Tibial nerve (tissue), 4 donors: Measurements from ENCODE around the gene ADGRG2. TPM values are rescaled to one million over a fixed set of nuclear protein-coding genes. Genes with fewer than 3 reads are reported as not detected.

Experiments used
- DNase-seq, 2 donors: peaks; one replicate each; pipeline ENCODE4 v3.0.0-alpha.2; 2019; ENCODE audit warnings: low spot score in 2 of 2
- H3K27ac ChIP-seq, 4 donors: fragments of 200-600 bp; sonication (generic) in 3 of 4; one replicate each; pipeline ENCODE4 v1.5.1; 2017 to 2019; ENCODE audit warnings: mild to moderate bottlenecking in 1 of 4
- H3K27me3 ChIP-seq, 2 donors: fragments of 200-600 bp; sonication (generic) in 1 of 2; one replicate each; pipeline versions ENCODE4 v1.5.1 to v1.6.0; 2017 to 2019
- H3K36me3 ChIP-seq, 3 donors: fragments of 200-600 bp; sonication (generic); one replicate each; pipeline ENCODE4 v1.5.1; 2018 to 2019
- H3K4me1 ChIP-seq, 4 donors: fragments of 200-600 bp; sonication (generic) in 3 of 4; one replicate each; pipeline ENCODE4 v1.5.1; 2017 to 2019
- H3K4me3 ChIP-seq, 4 donors: fragments of 200-600 bp; sonication (generic) in 3 of 4; one replicate each; pipeline ENCODE4 v1.5.1; 2017 to 2019; ENCODE audit warnings: mild to moderate bottlenecking in 1 of 4, moderate library complexity in 1 of 4
- H3K9me3 ChIP-seq, 4 donors: fragments of 200-600 bp; sonication (generic) in 3 of 4; one replicate each; pipeline ENCODE4 v1.5.1; 2017 to 2019
- EP300 ChIP-seq, 2 donors: sonication (generic); formaldehyde crosslinking; IDR thresholded peaks; one replicate each; pipeline ENCODE4 v1.6.1; 2017; ENCODE audit warnings: antibody characterized with exemption in 2 of 2, mild to moderate bottlenecking in 1 of 2
- POLR2A ChIP-seq, 2 donors: fragments of 450-650 bp; IDR thresholded peaks; one replicate each; pipeline ENCODE4 v1.6.1; 2017; ENCODE audit warnings: antibody characterized with exemption in 2 of 2, mild to moderate bottlenecking in 2 of 2, moderate library complexity in 2 of 2
- WGBS, 2 donors: methylation state at CpG; one replicate each; pipeline ENCODE4 v1.1.5; 2018; 5-methylcytosine and 5-hydroxymethylcytosine counted together
- total RNA-seq, 4 donors: library from RNA; depleted of rRNA; stranded (reverse); fragments of >200 nt; gene quantifications; one replicate each; pipeline ENCODE4 v1.1.0, GENCODE V29; 2016
- TF ChIP-seq, protein P1 (sequence below), 5 experiments: fragments of 200-600 bp in 3 of 5; fragments of 450-650 bp in 2 of 5; sonication (generic) in 3 of 5; IDR thresholded peaks; one replicate each; pipeline ENCODE4 v1.5.1; 2016 to 2019; ENCODE audit warnings: antibody characterized with exemption in 5 of 5, mild to moderate bottlenecking in 3 of 5, moderate library complexity in 2 of 5

ADGRG2 gene
- total RNA-seq, 4 donors from 2014 or later = 4.2 to 23.0 (median 9.9) TPM

DNA sequence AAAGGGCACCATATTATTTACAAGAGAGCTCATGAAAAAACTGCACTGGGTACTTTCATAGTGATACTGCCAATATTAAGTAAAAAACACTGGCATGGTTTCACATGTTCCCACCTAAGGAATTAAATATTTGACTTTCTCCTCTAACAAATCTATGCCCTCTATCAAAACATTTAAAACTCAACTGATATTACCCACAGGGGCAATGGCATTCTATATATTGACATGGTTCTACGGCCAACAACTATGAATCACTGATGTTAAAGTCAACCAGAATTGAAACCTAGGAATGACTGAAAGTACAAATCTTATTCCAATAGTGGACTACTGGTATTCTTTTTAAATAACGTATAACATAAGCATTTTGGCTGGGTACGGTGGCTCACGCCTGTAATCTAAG is 166.6 kb downstream of the ADGRG2 start:
- WGBS, 2 donors = 89 to 100% methylated on average over 4 of the region's 4 CpGs
- Histone ChIP-seq H3K36me3 (peaks cover 0 to 9% (median 0%) of the 10 kb centered on the region in 3 donors), H3K27ac (no peak overlapping the region), H3K9me3 (no peaks in the 10 kb centered on the region), H3K27me3 (no peaks in the 10 kb centered on the region), H3K4me1 (no peaks in the 10 kb centered on the region), H3K4me3 (no peak overlapping the region)
- DNase-seq = no peak
- TF ChIP-seq EP300 (IDR thresholded peaks at IDR 0.05) = no peak
- no peak for TF ChIP-seq POLR2A (IDR thresholded peaks at IDR 0.05)
- TF ChIP-seq, protein P1, sequence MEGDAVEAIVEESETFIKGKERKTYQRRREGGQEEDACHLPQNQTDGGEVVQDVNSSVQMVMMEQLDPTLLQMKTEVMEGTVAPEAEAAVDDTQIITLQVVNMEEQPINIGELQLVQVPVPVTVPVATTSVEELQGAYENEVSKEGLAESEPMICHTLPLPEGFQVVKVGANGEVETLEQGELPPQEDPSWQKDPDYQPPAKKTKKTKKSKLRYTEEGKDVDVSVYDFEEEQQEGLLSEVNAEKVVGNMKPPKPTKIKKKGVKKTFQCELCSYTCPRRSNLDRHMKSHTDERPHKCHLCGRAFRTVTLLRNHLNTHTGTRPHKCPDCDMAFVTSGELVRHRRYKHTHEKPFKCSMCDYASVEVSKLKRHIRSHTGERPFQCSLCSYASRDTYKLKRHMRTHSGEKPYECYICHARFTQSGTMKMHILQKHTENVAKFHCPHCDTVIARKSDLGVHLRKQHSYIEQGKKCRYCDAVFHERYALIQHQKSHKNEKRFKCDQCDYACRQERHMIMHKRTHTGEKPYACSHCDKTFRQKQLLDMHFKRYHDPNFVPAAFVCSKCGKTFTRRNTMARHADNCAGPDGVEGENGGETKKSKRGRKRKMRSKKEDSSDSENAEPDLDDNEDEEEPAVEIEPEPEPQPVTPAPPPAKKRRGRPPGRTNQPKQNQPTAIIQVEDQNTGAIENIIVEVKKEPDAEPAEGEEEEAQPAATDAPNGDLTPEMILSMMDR (IDR thresholded peaks at IDR 0.05) = no peak

DNA sequence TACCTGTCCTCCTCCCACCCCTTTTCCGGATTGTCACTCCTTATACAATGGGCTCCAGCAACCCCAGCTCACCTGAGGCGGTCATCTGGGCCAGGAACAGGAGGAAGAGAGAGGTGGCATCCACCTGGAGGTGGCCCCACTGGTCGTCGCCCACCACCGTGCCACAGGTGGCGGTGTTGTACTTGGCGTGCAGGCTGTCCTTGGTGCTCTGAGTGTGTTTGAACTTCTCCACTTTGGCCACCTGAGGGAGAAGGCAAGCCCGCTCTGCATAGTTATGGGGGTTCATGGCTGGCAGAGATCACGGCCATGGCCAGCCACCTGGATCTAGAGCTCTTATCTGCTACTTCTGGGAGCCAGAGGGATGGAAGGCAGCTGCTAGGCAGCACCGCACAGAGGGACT is 171.2 kb downstream of the ADGRG2 start:
- Histone ChIP-seq H3K4me1 (no peaks in the 10 kb centered on the region), H3K27ac (no peak overlapping the region), H3K4me3 (no peak overlapping the region), H3K9me3 (no peaks in the 10 kb centered on the region), H3K36me3 (peaks cover 0 to 9% (median 0%) of the 10 kb centered on the region in 3 donors), H3K27me3 (no peaks in the 10 kb centered on the region)
- 88 to 100% methylated on average over 2 to 9 of the region's 10 CpGs for WGBS, 2 donors
- TF ChIP-seq, protein P1 (IDR thresholded peaks at IDR 0.05) = no peak
- TF ChIP-seq EP300 (IDR thresholded peaks at IDR 0.05) (no peak), POLR2A (IDR thresholded peaks at IDR 0.05) (no peak)
- DNase-seq = no peak

DNA sequence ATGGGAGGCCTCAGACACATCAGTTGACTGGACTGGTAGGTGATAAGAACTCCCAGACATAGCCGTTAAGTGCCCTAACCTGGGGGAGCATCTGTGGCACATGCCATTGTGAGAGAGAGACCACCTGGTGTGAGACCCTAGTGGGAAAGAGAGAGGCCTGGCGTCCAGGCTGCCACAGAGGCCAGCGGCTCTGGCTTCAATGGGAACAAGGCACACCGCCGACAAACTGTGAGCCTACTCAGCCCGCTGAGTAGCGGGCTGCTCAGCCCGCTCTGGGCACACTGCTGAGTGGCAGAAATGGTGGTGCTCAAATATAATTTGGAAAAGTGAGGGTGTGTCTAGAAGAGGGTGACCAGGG is 172.3 kb downstream of the ADGRG2 start:
- H3K27me3 ChIP-seq = no peaks in the 10 kb centered on the region
- DNase-seq = no peak
- no peak for TF ChIP-seq EP300 (IDR thresholded peaks at IDR 0.05)
- TF ChIP-seq, protein P1 (IDR thresholded peaks at IDR 0.05) = no peak
- TF ChIP-seq POLR2A (IDR thresholded peaks at IDR 0.05) = no peak
- H3K9me3 ChIP-seq = no peaks in the 10 kb centered on the region
- WGBS, 2 donors = 91 to 93% methylated on average over 8 of the region's 8 CpGs
- H3K4me1 ChIP-seq = no peaks in the 10 kb centered on the region
- H3K4me3 ChIP-seq = no peak overlapping the region
- peaks cover 0 to 12% (median 0%) of the 10 kb centered on the region in 3 donors for H3K36me3 ChIP-seq
- no peak overlapping the region for H3K27ac ChIP-seq

DNA sequence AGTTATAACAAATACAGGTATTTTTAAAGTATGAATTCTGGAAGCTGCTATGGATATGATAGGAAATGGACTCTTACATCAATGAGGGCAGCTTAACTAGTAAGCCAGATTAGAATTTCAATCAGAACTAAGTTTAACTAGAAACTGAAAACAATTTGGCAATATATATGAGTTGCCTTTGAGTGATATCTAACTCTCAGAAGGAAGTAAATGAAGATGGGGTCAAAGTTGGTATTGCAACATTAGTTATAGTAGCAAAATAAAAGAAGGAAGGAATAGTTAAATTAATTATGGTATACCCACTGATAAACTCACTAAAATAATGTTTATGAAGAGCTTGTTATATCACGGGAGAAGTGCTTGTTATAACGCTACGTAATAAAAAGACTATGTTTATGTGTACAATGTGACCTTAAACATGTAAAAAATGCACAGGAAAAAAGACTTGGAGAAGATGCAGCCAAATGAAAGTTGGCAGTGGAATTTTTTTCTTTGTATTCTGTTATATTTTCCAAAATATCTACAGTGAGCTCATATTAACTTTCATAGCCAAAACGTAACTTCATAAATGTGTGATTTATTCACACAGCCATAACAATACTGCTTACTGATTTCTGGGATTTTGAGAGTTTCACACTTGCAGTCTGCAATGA is 172.9 kb downstream of the ADGRG2 start:
- no peaks in the 10 kb centered on the region for H3K27me3 ChIP-seq
- 37 to 60% methylated on average over 4 of the region's 4 CpGs for WGBS, 2 donors

DNA sequence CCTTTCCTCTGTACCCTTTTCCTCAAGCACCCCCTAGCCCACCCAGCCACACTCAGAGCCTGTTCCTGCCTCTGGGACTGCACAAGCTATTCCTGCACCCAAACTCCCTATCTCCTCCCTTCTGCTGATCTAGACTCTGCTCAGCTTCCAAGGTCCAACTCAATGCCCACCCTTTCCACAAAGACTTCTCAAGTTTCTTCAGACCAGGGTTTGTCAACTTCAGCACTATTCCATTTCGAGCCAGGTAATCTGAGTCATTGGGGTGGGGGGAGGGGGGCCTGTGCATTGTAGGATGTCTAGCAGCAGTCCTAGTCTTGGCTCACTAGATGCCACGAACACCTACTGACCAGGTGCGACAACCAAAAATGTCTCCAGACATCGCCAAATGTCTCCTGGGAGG is 175.7 kb downstream of the ADGRG2 start:
- Histone ChIP-seq H3K36me3 (peaks cover 0 to 15% (median 0%) of the 10 kb centered on the region in 3 donors), H3K4me3 (no peak overlapping the region), H3K9me3 (no peaks in the 10 kb centered on the region), H3K4me1 (no peaks in the 10 kb centered on the region), H3K27me3 (no peaks in the 10 kb centered on the region), H3K27ac (no peak overlapping the region)
- DNase-seq = no peak
- TF ChIP-seq, protein P1 (IDR thresholded peaks at IDR 0.05) = no peak
- no peak for TF ChIP-seq POLR2A (IDR thresholded peaks at IDR 0.05)
- no peak for TF ChIP-seq EP300 (IDR thresholded peaks at IDR 0.05)
- WGBS, 2 donors = 95 to 96% methylated on average over 4 of the region's 4 CpGs

More for the DNA sequence above, 172.9 kb downstream of the ADGRG2 start:
- TF ChIP-seq POLR2A (IDR thresholded peaks at IDR 0.05) (no peak), EP300 (IDR thresholded peaks at IDR 0.05) (no peak)
- TF ChIP-seq, protein P1 (IDR thresholded peaks at IDR 0.05) = no peak
- Histone ChIP-seq H3K4me3 (no peak overlapping the region), H3K9me3 (no peaks in the 10 kb centered on the region), H3K4me1 (no peaks in the 10 kb centered on the region), H3K27ac (no peak overlapping the region), H3K36me3 (peaks cover 0 to 15% (median 0%) of the 10 kb centered on the region in 3 donors)
- no peak for DNase-seq
